PFSK-1 (cell line): ENCODE results near the gene C19orf12.

Experiments
- FOXP2 ChIP-seq: optimal IDR thresholded peaks from 2 replicates; pipeline ENCODE3; 2011; ENCODE audit warnings: borderline replicate concordance, control low read depth, inconsistent platforms; ENCODE audit not compliant: insufficient read depth; ENCODE audit errors: extremely low read length, extremely low read depth
- POLR2AphosphoS5 ChIP-seq: IDR thresholded peaks from 2 replicates; pipeline ENCODE4 v1.6.1; 2012; ENCODE audit warnings: low read depth, mild to moderate bottlenecking, control low read depth, low read length, moderate library complexity
- TAF1 ChIP-seq: IDR thresholded peaks from 2 replicates; pipeline ENCODE4 v1.6.1; 2012; ENCODE audit warnings: low read length, control low read depth, borderline replicate concordance; ENCODE audit not compliant: insufficient read depth
- TF ChIP-seq, protein P1 (sequence below), 2 experiments: IDR thresholded peaks; 2 replicates each; pipeline versions ENCODE4 v1.6.1 to v1.8.0; 2011 to 2012; ENCODE audit warnings: low read depth in 2 of 2, low read length in 2 of 2, control low read depth in 1 of 2, inconsistent platforms in 1 of 2, mild to moderate bottlenecking in 1 of 2, moderate library complexity in 1 of 2; ENCODE audit not compliant: insufficient read depth in 1 of 2

DNA sequence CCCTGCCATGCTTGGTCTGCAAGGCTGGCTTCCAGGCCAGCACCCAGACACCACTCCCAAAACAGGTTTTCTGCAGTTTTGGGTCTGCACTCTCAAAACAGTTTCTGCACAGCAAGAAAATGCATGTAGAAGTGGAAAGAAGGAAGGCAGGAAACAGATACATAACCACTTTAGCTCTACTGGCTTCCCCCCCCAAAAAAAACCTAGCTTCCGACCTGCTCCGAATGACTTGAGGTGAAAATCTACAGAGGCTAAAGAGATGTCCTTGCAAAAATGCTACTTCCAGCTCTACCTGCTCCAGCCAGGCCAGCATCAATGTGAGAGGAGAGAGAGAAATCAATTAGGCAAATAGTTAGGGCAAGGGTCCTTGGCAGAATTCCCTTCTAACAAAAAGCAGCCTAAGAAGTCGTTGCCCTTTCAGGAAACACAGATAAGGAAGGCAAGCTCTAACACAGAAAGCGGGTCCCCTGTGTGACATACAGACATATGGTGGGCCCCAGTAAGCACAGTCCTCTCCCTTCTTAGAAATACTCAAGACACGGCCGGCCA, 3.4 kb downstream of the C19orf12 start:
- no peak for TF ChIP-seq POLR2AphosphoS5
- TF ChIP-seq, protein P1, sequence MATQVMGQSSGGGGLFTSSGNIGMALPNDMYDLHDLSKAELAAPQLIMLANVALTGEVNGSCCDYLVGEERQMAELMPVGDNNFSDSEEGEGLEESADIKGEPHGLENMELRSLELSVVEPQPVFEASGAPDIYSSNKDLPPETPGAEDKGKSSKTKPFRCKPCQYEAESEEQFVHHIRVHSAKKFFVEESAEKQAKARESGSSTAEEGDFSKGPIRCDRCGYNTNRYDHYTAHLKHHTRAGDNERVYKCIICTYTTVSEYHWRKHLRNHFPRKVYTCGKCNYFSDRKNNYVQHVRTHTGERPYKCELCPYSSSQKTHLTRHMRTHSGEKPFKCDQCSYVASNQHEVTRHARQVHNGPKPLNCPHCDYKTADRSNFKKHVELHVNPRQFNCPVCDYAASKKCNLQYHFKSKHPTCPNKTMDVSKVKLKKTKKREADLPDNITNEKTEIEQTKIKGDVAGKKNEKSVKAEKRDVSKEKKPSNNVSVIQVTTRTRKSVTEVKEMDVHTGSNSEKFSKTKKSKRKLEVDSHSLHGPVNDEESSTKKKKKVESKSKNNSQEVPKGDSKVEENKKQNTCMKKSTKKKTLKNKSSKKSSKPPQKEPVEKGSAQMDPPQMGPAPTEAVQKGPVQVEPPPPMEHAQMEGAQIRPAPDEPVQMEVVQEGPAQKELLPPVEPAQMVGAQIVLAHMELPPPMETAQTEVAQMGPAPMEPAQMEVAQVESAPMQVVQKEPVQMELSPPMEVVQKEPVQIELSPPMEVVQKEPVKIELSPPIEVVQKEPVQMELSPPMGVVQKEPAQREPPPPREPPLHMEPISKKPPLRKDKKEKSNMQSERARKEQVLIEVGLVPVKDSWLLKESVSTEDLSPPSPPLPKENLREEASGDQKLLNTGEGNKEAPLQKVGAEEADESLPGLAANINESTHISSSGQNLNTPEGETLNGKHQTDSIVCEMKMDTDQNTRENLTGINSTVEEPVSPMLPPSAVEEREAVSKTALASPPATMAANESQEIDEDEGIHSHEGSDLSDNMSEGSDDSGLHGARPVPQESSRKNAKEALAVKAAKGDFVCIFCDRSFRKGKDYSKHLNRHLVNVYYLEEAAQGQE (IDR thresholded peaks at IDR 0.05; ENCODE audit: insufficient read depth in 1 of 2, low read depth in 2 of 2, low read length in 2 of 2) = no peak
- TF ChIP-seq TAF1 = no peak
- no peak for TF ChIP-seq FOXP2
